SK-N-SH (cell line): ENCODE measurements around the gene HLF. TPM values are rescaled to one million over a fixed set of nuclear protein-coding genes. Genes with fewer than 3 reads are reported as not detected.

Experiments
- CTCF ChIA-PET: fragments of 300-600, 350-600 bp; formaldehyde crosslinking; extraction: SDS; loops from one replicate; lab custom pipeline; 2021; lab: Yijun Ruan, JAX
- POLR2A ChIA-PET: fragments of 350-600 bp; sonication (Branson Sonifier 250); formaldehyde crosslinking; extraction: SDS; loops from one replicate; lab custom pipeline; 2020; ENCODE audit warnings: antibody characterized with exemption, inconsistent platforms; lab: Yijun Ruan, JAX
- DNase-seq: peaks from one replicate; pipeline ENCODE4 v3.0.0; 2012
- H2AFZ ChIP-seq: fragments of 200-600 bp; sonication (generic); 2 replicates; pipeline ENCODE4 v1.8.1; 2016; ENCODE audit warnings: antibody characterized with exemption, mild to moderate bottlenecking, low read depth
- H3F3A ChIP-seq: fragments of 200-600 bp; sonication (generic); replicated peaks from 2 replicates; pipeline ENCODE3; 2016; ENCODE audit warnings: antibody characterized with exemption, mild to moderate bottlenecking; ENCODE audit not compliant: insufficient read depth
- H3K27ac ChIP-seq, 2 experiments: fragments of 200-500 bp in 1 of 2; fragments of 200-600 bp in 1 of 2; sonication (Bioruptor generic) in 1 of 2; sonication (generic), shearing (Covaris generic) in 1 of 2; 2 replicates each; pipeline versions ENCODE4 v1.5.1 to v1.6.1; 2014 to 2016; ENCODE audit warnings: low read depth in 2 of 2, inconsistent platforms in 1 of 2, low read length in 1 of 2, mild to moderate bottlenecking in 1 of 2, mixed read lengths in 1 of 2
- H3K27me3 ChIP-seq: fragments of 200-600 bp; sonication (generic), shearing (Covaris generic); 2 replicates; pipeline ENCODE4 v1.6.1; 2016; ENCODE audit warnings: mixed run types; ENCODE audit not compliant: insufficient read depth
- H3K36me3 ChIP-seq, 2 experiments: fragments of 200-500 bp in 1 of 2; fragments of 200-600 bp in 1 of 2; sonication (Bioruptor generic) in 1 of 2; sonication (generic) in 1 of 2; replicated peaks in 1 of 2; 2 replicates each; pipeline versions ENCODE3 to v1.5.1; 2014 to 2016; ENCODE audit warnings: low read length in 1 of 2, mild to moderate bottlenecking in 1 of 2; ENCODE audit not compliant: insufficient read depth in 2 of 2, control insufficient read depth in 1 of 2
- H3K4me1 ChIP-seq, 2 experiments: fragments of 200-500 bp in 1 of 2; fragments of 200-600 bp in 1 of 2; sonication (Bioruptor generic) in 1 of 2; sonication (generic), shearing (Covaris generic) in 1 of 2; 2 replicates each; pipeline versions ENCODE4 v1.5.1 to v1.6.1; 2014 to 2016; ENCODE audit warnings: low read depth in 1 of 2, low read length in 1 of 2, mixed run types in 1 of 2; ENCODE audit not compliant: insufficient read depth in 2 of 2, control insufficient read depth in 1 of 2
- H3K4me2 ChIP-seq: fragments of 200-600 bp; sonication (generic), shearing (Covaris generic); 2 replicates; pipeline ENCODE4 v1.6.1; 2017; ENCODE audit warnings: mixed run types
- H3K4me3 ChIP-seq, 2 experiments: fragments of 200-500 bp in 1 of 2; fragments of 200-600 bp in 1 of 2; sonication (Bioruptor generic) in 1 of 2; sonication (generic), shearing (Covaris generic) in 1 of 2; 2 replicates each; pipeline versions ENCODE4 v1.5.1 to v1.8.1; 2014 to 2016; ENCODE audit warnings: low read depth in 2 of 2, inconsistent platforms in 1 of 2, low read length in 1 of 2, mild to moderate bottlenecking in 1 of 2, mixed read lengths in 1 of 2, moderate library complexity in 1 of 2
- H3K79me2 ChIP-seq: fragments of 200-600 bp; sonication (generic); 2 replicates; pipeline ENCODE4 v1.8.1; 2017; ENCODE audit warnings: mild to moderate bottlenecking; ENCODE audit not compliant: insufficient read depth
- H3K9ac ChIP-seq: fragments of 200-600 bp; sonication (generic); 2 replicates; pipeline ENCODE4 v1.6.1; 2017; ENCODE audit warnings: mixed run types
- H3K9me2 ChIP-seq: fragments of 200-600 bp; sonication (generic); 2 replicates; pipeline ENCODE4 v1.6.1; 2017; ENCODE audit warnings: mixed run types
- H3K9me3 ChIP-seq: fragments of 200-600 bp; sonication (generic); 2 replicates; pipeline ENCODE4 v1.6.1; 2017; ENCODE audit warnings: mixed run types, mild to moderate bottlenecking, moderate library complexity
- H4K20me1 ChIP-seq: fragments of 200-600 bp; sonication (generic); 2 replicates; pipeline ENCODE4 v1.6.1; 2017; ENCODE audit warnings: mild to moderate bottlenecking, mixed run types; ENCODE audit not compliant: insufficient read depth
- CHD2 ChIP-seq: fragments of 150-350 bp; IDR thresholded peaks from 2 replicates; pipeline ENCODE4 v1.6.1; 2018; ENCODE audit warnings: low read length; ENCODE audit not compliant: partially characterized antibody
- EP300 ChIP-seq, 2 experiments: IDR thresholded peaks; 2 replicates each; pipeline versions ENCODE4 v1.4.0 to v1.6.1; 2012; ENCODE audit warnings: borderline replicate concordance in 1 of 2, low read depth in 1 of 2, low read length in 1 of 2
- EZH2phosphoT487 ChIP-seq: fragments of 200-600 bp; sonication (generic); IDR thresholded peaks from 2 replicates; pipeline ENCODE4 v1.6.1; 2017; ENCODE audit warnings: low read depth, mixed run types, mild to moderate bottlenecking, antibody characterized with exemption, moderate library complexity, borderline replicate concordance
- FOSL2 ChIP-seq: IDR thresholded peaks from 2 replicates; pipeline ENCODE4 v1.4.0; 2012; ENCODE audit warnings: low read depth, mild to moderate bottlenecking, moderate library complexity, borderline replicate concordance
- FOXJ3 ChIP-seq: sonication (generic); formaldehyde crosslinking; IDR thresholded peaks from 2 replicates; pipeline ENCODE4 v1.5.1; 2020; ENCODE audit warnings: mild to moderate bottlenecking, missing genetic modification reagents
- FOXM1 ChIP-seq: IDR thresholded peaks from 2 replicates; pipeline ENCODE4 v1.4.0; 2012; ENCODE audit warnings: low read depth, mild to moderate bottlenecking
- GABPA ChIP-seq: IDR thresholded peaks from 2 replicates; pipeline ENCODE4 v1.4.0; 2012; ENCODE audit warnings: low read depth, mild to moderate bottlenecking
- MAX ChIP-seq: IDR thresholded peaks from 2 replicates; pipeline ENCODE4 v1.4.0; 2012; ENCODE audit warnings: low read depth
- MEF2A ChIP-seq: IDR thresholded peaks from 2 replicates; pipeline ENCODE4 v1.4.0; 2012; ENCODE audit warnings: low read depth, borderline replicate concordance
- MXI1 ChIP-seq: IDR thresholded peaks from 2 replicates; pipeline ENCODE4 v1.6.1; 2012; ENCODE audit warnings: mild to moderate bottlenecking, low read depth, low read length, improper control_type of control experiment
- NFIC ChIP-seq: IDR thresholded peaks from 2 replicates; pipeline ENCODE4 v1.4.0; 2012; ENCODE audit warnings: borderline replicate concordance
- NRF1 ChIP-seq: IDR thresholded peaks from 2 replicates; pipeline ENCODE4 v1.6.1; 2012; ENCODE audit warnings: low read depth, mild to moderate bottlenecking, low read length
- PBX3 ChIP-seq: IDR thresholded peaks from 2 replicates; pipeline ENCODE4; 2012
- POLR2AphosphoS5 ChIP-seq: IDR thresholded peaks from 2 replicates; pipeline ENCODE4 v1.6.1; 2012; ENCODE audit warnings: low read depth, low read length
- RAD21 ChIP-seq: IDR thresholded peaks from 2 replicates; pipeline ENCODE4 v1.6.1; 2012; ENCODE audit warnings: mild to moderate bottlenecking, low read length
- RCOR1 ChIP-seq: fragments of 150-350 bp; IDR thresholded peaks from 2 replicates; pipeline ENCODE4 v1.6.1; 2017; ENCODE audit warnings: antibody characterized with exemption, low read length
- REST ChIP-seq: IDR thresholded peaks from 2 replicates; pipeline ENCODE4 v1.6.1; 2012; ENCODE audit warnings: mild to moderate bottlenecking, low read depth, low read length, moderate library complexity
- RFX5 ChIP-seq: IDR thresholded peaks from 2 replicates; pipeline ENCODE4 v1.6.1; 2012; ENCODE audit warnings: mild to moderate bottlenecking, improper control_type of control experiment, low read length
- RXRA ChIP-seq: IDR thresholded peaks from 2 replicates; pipeline ENCODE4 v1.4.0; 2012; ENCODE audit warnings: low read depth, mild to moderate bottlenecking, borderline replicate concordance
- SIN3A ChIP-seq: IDR thresholded peaks from 2 replicates; pipeline ENCODE4 v1.6.1; 2012; ENCODE audit warnings: low read depth, mild to moderate bottlenecking, low read length, moderate library complexity, borderline replicate concordance
- TAF1 ChIP-seq: IDR thresholded peaks from 2 replicates; pipeline ENCODE4 v1.6.1; 2012; ENCODE audit warnings: low read depth, mild to moderate bottlenecking, low read length, moderate library complexity, borderline replicate concordance
- USF2 ChIP-seq: fragments of 150-350 bp; IDR thresholded peaks from 2 replicates; pipeline ENCODE4 v1.6.1; 2017; ENCODE audit warnings: antibody characterized with exemption, low read length, low read depth, borderline replicate concordance
- YY1 ChIP-seq: IDR thresholded peaks from 2 replicates; pipeline ENCODE4 v1.4.0; 2012; ENCODE audit warnings: low read depth, mild to moderate bottlenecking
- WGBS: methylation state at CpG from one replicate; pipeline ENCODE4 v1.1.6; 2017; ENCODE audit warnings: low lambda C conversion rate; 5-methylcytosine and 5-hydroxymethylcytosine counted together
- polyA plus RNA-seq, 3 experiments: library from polyadenylated mRNA; depleted of rRNA; stranded (reverse); fragments of >200 nt; gene quantifications; 2 replicates each; pipeline ENCODE4 v1.2.3, GENCODE V29; 2012

HLF gene
- polyA plus RNA-seq, 1 of the 3 experiments (the other 2 are of a cell fraction), result 0.03 TPM

- no peak for DNase-seq
- no peaks in the 10 kb centered on the region for H3F3A ChIP-seq
- H3K9ac ChIP-seq, result no peak overlapping the region
- H2AFZ ChIP-seq, result no peak overlapping the region
- 71% methylated on average over 7 of the region's 7 CpGs for WGBS
- no peaks in the 10 kb centered on the region for H3K9me2 ChIP-seq
- no peak overlapping the region for H3K4me3 ChIP-seq
- no peaks in the 10 kb centered on the region for H3K79me2 ChIP-seq
- H3K4me2 ChIP-seq, result no peak overlapping the region
- H3K27ac ChIP-seq, result no peak overlapping the region
- no peaks in the 10 kb centered on the region for H3K27me3 ChIP-seq
- ChIA-PET CTCF (no interaction called here), POLR2A (no interaction called here)
- H3K36me3 ChIP-seq, result no peaks in the 10 kb centered on the region
- TF ChIP-seq MAX, result no peak
- TF ChIP-seq MEF2A, result no peak
- TF ChIP-seq FOXM1, result no peak
- no peak for TF ChIP-seq EP300 (IDR thresholded peaks at IDR 0.05; ENCODE audit: borderline replicate concordance in 1 of 2, low read depth in 1 of 2, low read length in 1 of 2)
- TF ChIP-seq RAD21, result no peak
- TF ChIP-seq USF2, result no peak
- no peak for TF ChIP-seq MXI1
- no peak for TF ChIP-seq NFIC
- no peak for TF ChIP-seq TAF1
- no peak for TF ChIP-seq GABPA
- TF ChIP-seq POLR2AphosphoS5, result no peak
- TF ChIP-seq RXRA, result no peak
- no peak for TF ChIP-seq SIN3A
- no peak for TF ChIP-seq FOXJ3 (CRISPR knock-in tag)
- TF ChIP-seq CHD2, result no peak
- no peak for TF ChIP-seq EZH2phosphoT487
- TF ChIP-seq FOSL2, result no peak
- TF ChIP-seq RFX5, result no peak
- no peak for TF ChIP-seq YY1
- no peak for TF ChIP-seq RCOR1
- no peaks in the 10 kb centered on the region for H4K20me1 ChIP-seq
- no peaks in the 10 kb centered on the region for H3K9me3 ChIP-seq
- H3K4me1 ChIP-seq, result no peaks in the 10 kb centered on the region
These were observed 47.1 kb downstream of the HLF start for GRCh38 chr17:55311767-55312375.

- POLR2A ChIA-PET, result no interaction called here
- no peak overlapping the region for H2AFZ ChIP-seq
- no peak overlapping the region for H3K4me3 ChIP-seq
- TF ChIP-seq CHD2 (no peak), GABPA (no peak), PBX3 (no peak), SIN3A (no peak), FOSL2 (no peak), RXRA (no peak), NRF1 (no peak), NFIC (no peak), MXI1 (no peak), MAX (no peak), REST (no peak)
- no peaks in the 10 kb centered on the region for H3K4me1 ChIP-seq
- no peak overlapping the region for H3K27ac ChIP-seq
- DNase-seq, result no peak
- H3K9ac ChIP-seq, result no peak overlapping the region
- no peaks in the 10 kb centered on the region for H3K9me2 ChIP-seq
- H3K27me3 ChIP-seq, result no peaks in the 10 kb centered on the region
- WGBS, result 51% methylated on average over 3 of the region's 3 CpGs
- H3K4me2 ChIP-seq, result no peak overlapping the region
- no peaks in the 10 kb centered on the region for H3K36me3 ChIP-seq
- no peaks in the 10 kb centered on the region for H4K20me1 ChIP-seq
- H3K79me2 ChIP-seq, result no peaks in the 10 kb centered on the region
- no peaks in the 10 kb centered on the region for H3K9me3 ChIP-seq
- H3F3A ChIP-seq, result no peaks in the 10 kb centered on the region
- CTCF ChIA-PET, result interaction anchor here (1.0 to 1.8 kb wide), 3 partner anchors 17 to 319 kb away, joined by 3 to 4 read pairs (median 3); no protein-coding TSS in a partner anchor
These were observed 48.1 kb downstream of the HLF start for GRCh38 chr17:55312852-55313251.
